ENCODE measurements around the gene JOSD1. TPM values are rescaled to one million over a fixed set of nuclear protein-coding genes. Genes with fewer than 3 reads are reported as not detected.
A peak's percentile ranks its signal among the peaks of the same experiment; 100 is the strongest.

JOSD1 gene
- total RNA-seq, 4 donors from 2014 or later: 49.4 to 76.9 (median 59.4) TPM

GRCh38 chr22:38709306-38709705 lies 8.6 kb upstream of the JOSD1 start:
- H3K4me1 ChIP-seq: peaks cover 44 to 73% (median 57%) of the 10 kb centered on the region in 4 donors
- peaks cover 0 to 28% (median 14%) of the 10 kb centered on the region in 4 donors for H3K36me3 ChIP-seq
- H3K27ac ChIP-seq (replicated peaks in 1 of 4): no peak overlapping the region
- H3K27me3 ChIP-seq: no peaks in the 10 kb centered on the region
- intact Hi-C loops (cut with DNase I): no loop called here
- no peak for TF ChIP-seq POLR2AphosphoS5 (IDR thresholded peaks at IDR 0.05)
- TF ChIP-seq CTCF (IDR thresholded peaks at IDR 0.05): no peak
- TF ChIP-seq POLR2A (IDR thresholded peaks at IDR 0.05; ENCODE audit: low read depth): no peak
- no peak for TF ChIP-seq EP300 (IDR thresholded peaks at IDR 0.05)
- 75% methylated on average over 3 of the region's 3 CpGs for WGBS
- DNase-seq (ENCODE audit: extremely low spot score): no peak
- no peaks in the 10 kb centered on the region for H3K9me3 ChIP-seq
- no peak overlapping the region for H3K4me3 ChIP-seq

- WGBS: 86% methylated on average over 3 of the region's 3 CpGs
- Histone ChIP-seq H3K36me3 (peaks cover 0 to 28% (median 14%) of the 10 kb centered on the region in 4 donors), H3K27ac (replicated peaks in 1 of 4) (peak overlapping the region in 1 of 4 donors; percentile 100), H3K9me3 (no peaks in the 10 kb centered on the region), H3K4me3 (peak overlapping the region in 1 of 4 donors; percentile 6), H3K4me1 (peaks cover 32 to 60% (median 44%) of the 10 kb centered on the region in 4 donors), H3K27me3 (no peaks in the 10 kb centered on the region)
- intact Hi-C loops (cut with DNase I): loop anchor here (2.0 kb wide), 1 partner anchor 47 kb away; the partner anchor contains the start of gene SUN2
- TF ChIP-seq POLR2A (IDR thresholded peaks at IDR 0.05; ENCODE audit: low read depth): no peak
- no peak for TF ChIP-seq EP300 (IDR thresholded peaks at IDR 0.05)
- no peak for TF ChIP-seq CTCF (IDR thresholded peaks at IDR 0.05)
- TF ChIP-seq POLR2AphosphoS5 (IDR thresholded peaks at IDR 0.05): no peak
- no peak for DNase-seq (ENCODE audit: extremely low spot score)
These were observed 7.2 kb upstream of the JOSD1 start for GRCh38 chr22:38707984-38708383.

GRCh38 chr22:38707346-38707745 lies 6.6 kb upstream of the JOSD1 start:
- Histone ChIP-seq H3K9me3 (no peaks in the 10 kb centered on the region), H3K27ac (replicated peaks in 1 of 4) (peak overlapping the region; percentile 97 to 100 (median 98)), H3K4me3 (peak overlapping the region; percentile 82 to 100 (median 87)), H3K36me3 (peaks cover 0 to 23% (median 14%) of the 10 kb centered on the region in 4 donors), H3K27me3 (no peaks in the 10 kb centered on the region), H3K4me1 (peaks cover 25 to 54% (median 40%) of the 10 kb centered on the region in 4 donors)
- intact Hi-C loops (cut with DNase I): loop anchor here (2.0 kb wide), 1 partner anchor 47 kb away; the partner anchor contains the start of gene SUN2
- WGBS: 42% methylated on average over 2 of the region's 2 CpGs
- DNase-seq (ENCODE audit: extremely low spot score): no peak
- TF ChIP-seq POLR2A (IDR thresholded peaks at IDR 0.05; ENCODE audit: low read depth): no peak
- TF ChIP-seq CTCF (IDR thresholded peaks at IDR 0.05): no peak

GRCh38 chr22:38706901-38707195 lies 6.1 kb upstream of the JOSD1 start:
- Histone ChIP-seq H3K4me1 (peaks cover 23 to 52% (median 38%) of the 10 kb centered on the region in 4 donors), H3K27ac (replicated peaks in 1 of 4) (peak overlapping the region; percentile 97 to 100 (median 98)), H3K27me3 (no peaks in the 10 kb centered on the region), H3K36me3 (peaks cover 0 to 18% (median 14%) of the 10 kb centered on the region in 4 donors), H3K9me3 (no peaks in the 10 kb centered on the region), H3K4me3 (peak overlapping the region; percentile 82 to 100 (median 87))
- TF ChIP-seq POLR2A (IDR thresholded peaks at IDR 0.05; ENCODE audit: low read depth) (no peak), EP300 (IDR thresholded peaks at IDR 0.05) (no peak), CTCF (IDR thresholded peaks at IDR 0.05) (no peak), POLR2AphosphoS5 (IDR thresholded peaks at IDR 0.05) (peak in 1 of 2 donors; percentile 3)
- intact Hi-C loops (cut with DNase I): loop anchor here (2.0 kb wide), 1 partner anchor 48 kb away; the partner anchor contains the start of gene SUN2
- 1% methylated on average over 4 of the region's 4 CpGs for WGBS
- no peak for DNase-seq (ENCODE audit: extremely low spot score)

Measured in esophagus muscularis mucosa (tissue), 4 donors.